ENCODE measurements around the gene EHMT2.

DNA sequence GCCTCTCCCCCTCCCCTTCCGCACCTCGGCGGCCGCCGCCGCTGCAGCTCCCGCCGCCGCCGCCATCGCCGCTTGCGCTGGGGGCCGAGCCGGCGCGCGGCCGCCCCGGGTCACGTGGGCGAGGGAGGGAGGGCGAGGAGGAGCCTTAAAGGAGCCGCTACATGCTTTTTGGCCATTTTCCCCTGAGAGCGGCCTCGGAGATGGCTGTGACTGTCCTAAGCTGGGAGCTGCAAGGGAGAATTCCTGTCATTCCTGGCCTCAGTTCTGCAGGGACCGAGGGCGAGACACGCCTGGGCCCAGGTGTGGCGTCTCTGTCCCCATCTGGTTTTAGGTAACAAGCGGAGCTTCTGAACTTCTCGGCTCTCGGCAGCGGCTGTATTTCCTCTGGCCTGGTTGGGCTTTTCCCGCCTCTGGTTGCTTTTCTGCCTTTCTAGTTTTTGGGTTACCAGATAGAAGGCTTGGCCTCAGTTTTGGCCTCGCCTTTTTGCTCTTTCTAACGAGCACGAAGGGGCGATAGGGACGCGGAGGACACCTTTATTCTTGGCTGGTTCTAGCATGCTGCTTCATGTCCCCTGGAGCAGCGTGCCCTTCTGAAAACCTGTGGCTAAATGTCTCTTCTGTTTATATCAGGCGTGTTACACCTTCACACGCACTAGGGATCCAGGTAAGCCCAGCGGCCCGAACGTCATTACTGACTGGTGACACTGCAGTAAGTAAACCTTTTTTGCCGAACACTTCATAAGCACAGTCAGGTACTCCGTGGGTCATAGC, at the start of gene EHMT2:
- TF ChIP-seq, protein P1, sequence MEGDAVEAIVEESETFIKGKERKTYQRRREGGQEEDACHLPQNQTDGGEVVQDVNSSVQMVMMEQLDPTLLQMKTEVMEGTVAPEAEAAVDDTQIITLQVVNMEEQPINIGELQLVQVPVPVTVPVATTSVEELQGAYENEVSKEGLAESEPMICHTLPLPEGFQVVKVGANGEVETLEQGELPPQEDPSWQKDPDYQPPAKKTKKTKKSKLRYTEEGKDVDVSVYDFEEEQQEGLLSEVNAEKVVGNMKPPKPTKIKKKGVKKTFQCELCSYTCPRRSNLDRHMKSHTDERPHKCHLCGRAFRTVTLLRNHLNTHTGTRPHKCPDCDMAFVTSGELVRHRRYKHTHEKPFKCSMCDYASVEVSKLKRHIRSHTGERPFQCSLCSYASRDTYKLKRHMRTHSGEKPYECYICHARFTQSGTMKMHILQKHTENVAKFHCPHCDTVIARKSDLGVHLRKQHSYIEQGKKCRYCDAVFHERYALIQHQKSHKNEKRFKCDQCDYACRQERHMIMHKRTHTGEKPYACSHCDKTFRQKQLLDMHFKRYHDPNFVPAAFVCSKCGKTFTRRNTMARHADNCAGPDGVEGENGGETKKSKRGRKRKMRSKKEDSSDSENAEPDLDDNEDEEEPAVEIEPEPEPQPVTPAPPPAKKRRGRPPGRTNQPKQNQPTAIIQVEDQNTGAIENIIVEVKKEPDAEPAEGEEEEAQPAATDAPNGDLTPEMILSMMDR (conservative IDR thresholded peaks at IDR 0.05; ENCODE audit: low read depth, low read length), result no peak
- TF ChIP-seq EZH2 (IDR thresholded peaks at IDR 0.05; ENCODE audit: borderline replicate concordance, low read depth, low read length, poor library complexity, severe bottlenecking), result no peak

Data from A673 (cell line).